NCI-H2029 (cell line): Measurements from ENCODE around the gene IRF2.

ENCODE experiments used
- DNase-seq: peaks from one replicate; lab custom pipeline; 2025; lab: John Stamatoyannopoulos, UW

IRF2 gene

DNA sequence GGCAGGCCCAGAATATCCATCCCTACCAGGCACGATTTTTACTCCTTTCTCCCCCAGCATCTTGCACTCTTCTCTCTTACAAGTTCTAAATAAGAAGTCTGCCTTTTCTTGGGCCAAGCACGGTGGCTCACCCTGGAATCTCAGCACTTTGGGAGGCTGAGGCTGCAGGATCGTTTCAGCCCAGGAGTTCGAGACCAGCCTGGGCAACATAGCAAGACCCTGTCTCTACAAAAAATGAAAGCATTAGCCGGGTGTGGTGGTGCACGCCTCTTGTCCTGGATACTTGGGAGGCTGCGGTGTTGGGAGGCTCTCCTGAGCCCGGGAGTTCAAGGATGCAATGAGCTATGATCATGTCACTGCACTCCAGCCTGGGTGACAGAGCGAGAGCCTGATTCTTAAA, 64.8 kb downstream of the IRF2 start:
- no peak for DNase-seq

DNA sequence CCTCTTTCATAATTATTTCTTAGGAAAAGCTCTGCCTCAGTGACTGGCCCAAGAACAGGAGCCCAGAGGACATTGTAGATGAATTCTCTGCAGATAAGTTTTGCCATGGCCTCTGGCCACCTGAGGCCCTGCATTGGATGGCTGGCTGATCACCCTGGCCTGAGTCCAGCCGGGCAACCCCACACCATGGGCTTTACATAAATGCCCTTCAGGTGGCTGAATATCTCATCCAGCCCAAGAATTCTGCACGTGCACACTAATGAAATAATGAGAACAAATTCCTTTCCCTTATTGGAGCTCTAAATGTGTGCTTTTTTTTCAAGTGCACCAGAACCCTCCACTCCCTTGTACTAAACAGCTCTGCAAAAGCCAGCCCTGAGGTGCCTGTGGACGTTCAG, 65.7 kb downstream of the IRF2 start:
- DNase-seq, result no peak

DNA sequence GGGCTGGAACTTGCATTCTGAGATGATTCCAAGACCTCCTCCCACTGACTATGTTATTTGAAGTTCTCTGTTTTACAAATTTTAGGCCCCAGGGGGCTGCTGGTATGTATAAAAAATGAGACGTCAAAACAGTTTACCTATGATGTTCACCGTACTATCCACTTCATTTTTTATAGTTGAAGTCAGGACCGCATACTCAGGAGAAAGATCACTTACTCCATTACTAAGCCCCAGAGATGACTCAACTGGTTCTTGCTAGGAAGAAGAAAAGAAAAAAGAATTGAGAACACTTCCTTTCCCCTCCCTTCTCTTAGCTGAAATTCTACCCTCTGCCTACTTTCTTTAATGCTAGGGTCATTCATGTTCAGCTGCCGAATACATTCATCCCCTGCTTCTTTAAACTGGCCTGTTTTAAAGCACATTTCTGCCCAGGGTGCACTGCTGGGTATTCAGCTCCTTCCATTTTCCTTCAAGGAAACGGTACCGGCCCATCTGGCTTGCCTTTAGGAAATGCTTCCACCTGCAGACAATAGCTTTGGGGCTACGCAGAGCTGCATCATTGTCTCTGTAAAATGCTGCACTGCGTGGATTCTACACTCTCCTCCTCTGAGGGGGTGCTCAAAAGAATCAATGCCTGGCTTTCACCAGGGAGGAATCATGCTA, 66.2 kb downstream of the IRF2 start:
- DNase-seq, result no peak

DNA sequence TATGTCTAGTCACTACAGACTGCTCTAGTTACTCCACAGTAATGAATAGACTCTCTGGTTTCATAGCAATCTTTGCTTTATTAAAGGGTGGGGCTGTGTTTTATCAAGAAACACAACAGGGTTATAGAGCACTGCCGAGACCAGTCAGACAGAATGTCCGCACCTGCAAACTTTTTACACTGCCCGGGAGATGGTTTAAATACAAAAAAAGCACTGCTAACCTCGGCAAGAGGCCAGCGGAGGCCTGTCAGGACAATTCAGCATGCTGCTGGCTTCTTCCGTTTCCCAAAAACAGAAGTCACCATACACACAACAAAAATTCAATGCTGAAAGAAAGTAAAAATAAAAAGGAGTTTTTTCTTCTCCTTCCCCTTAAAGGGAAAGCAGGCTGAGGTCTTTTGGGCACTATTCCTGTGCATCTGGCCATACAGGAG, 67.4 kb downstream of the IRF2 start:
- no peak for DNase-seq

DNA sequence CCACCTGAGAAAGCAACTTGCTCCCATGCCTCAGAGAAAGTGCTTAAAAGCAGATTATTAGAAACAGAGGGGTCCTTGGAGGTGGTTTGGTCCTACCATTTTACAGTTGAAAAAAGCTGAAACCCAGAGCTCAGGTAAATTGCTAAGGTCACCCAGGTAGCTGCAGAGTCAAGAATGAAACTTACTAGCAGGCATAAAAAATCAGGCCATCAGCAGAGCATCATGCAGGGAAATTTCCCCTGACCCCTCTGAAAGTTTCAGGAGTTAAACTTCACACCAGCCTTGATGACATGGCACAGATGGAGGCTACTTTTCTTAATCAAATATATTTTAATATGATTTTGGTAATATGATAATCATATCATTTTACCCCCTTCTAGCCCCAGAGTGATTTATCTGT, 70.3 kb downstream of the IRF2 start:
- DNase-seq, result no peak

DNA sequence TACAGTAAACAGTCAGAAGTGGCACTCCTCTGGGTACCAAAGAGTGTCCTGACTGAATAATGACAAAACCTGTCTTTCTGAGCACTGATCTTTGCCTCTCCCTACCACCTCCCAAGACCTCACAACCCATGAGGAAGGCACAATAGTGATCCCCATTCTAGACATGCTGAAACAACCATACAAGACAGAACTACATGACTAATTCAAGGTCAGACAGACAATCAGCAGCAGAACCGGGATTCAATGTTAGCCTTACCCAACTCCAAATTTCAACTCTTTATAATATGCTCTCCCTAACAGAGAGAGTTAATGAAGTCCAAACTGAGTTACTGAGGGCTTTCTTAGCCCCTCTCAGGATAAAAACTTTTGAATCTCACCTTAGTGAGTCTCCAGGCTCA, 71.0 kb downstream of the IRF2 start:
- no peak for DNase-seq

DNA sequence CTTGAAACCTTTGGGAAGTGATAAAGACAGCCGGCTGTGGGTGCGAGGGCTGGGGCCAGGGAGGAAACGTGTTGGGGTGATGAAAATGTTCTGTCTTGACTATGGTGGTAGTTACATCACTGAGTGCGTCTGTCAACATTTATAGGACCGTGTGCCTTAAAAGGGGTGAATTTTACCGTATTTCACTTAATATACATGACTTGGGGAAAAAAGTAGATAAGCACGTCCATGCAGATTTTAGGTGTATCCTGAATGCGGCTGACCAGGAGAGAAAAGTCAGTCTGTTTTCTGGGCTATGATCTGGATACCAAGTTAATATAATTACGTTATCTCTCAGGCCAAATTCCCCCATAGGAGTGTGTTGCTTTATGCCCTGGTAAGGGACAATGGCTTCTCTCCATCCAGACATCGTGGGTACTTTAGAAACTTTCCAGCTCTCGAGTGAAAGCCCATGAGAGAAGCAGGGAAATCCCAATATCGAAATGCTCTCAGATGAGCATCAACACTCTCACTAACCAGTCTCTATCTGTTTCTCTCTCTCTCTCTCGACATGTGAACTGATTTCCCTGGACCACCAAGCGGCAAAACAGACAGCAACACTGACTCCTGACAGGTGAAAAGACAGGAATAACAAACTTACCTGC, 71.5 kb downstream of the IRF2 start:
- DNase-seq, result no peak

DNA sequence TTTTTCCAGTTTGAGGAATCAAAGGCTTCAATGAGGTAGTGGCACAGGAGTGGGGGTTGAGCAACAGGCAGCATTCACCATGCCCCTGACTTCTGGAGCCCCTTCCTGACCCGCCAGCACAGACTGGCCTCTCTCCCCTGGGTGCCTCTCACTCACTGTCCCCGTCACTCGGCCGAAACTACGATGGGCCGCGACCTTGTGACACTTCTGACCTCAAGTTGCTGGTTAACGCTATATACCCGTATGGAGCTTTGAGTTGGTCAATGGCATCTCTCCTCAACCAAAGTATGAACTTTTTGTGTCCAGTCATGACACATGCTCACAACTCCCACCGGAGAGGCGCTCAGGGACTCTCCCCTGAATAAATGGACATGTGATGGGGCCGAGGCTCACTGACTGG, 72.1 kb downstream of the IRF2 start:
- DNase-seq, result no peak

DNA sequence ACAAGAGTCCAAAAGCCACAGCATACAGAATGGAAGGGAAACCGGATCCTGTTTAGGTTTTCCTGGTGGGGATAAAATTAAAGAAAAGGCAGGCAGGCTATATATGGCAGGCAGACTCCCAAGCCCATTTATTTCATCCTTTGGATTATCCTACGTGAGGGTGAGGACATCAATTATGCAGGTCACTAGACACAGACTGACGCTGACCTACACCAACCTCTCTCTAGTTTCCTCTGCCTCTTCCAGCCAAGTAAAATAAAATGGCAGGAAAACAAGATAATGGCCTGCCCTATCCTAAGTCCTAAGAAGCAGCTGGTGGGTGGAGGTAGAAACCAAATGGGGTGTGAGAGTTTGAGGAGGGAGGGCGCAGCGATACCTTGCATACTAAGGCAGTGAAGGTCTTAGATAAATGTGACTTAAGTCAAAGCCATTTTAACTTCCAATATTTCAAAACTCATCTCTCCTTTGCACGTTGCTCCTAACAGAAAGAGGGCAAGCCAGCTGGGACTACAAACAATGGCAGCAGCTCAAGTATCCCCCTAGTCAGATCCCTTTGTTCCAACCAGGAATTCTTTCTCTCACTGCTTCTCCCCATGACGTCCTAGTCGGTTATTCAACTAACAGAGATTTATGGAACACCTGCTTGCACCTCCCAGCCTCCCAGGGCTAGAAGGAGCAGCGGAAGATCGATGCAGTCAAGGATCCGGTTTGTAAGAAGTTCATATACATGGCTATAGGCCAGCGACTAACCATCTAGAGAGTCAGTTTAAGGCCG, 72.8 kb downstream of the IRF2 start:
- no peak for DNase-seq

DNA sequence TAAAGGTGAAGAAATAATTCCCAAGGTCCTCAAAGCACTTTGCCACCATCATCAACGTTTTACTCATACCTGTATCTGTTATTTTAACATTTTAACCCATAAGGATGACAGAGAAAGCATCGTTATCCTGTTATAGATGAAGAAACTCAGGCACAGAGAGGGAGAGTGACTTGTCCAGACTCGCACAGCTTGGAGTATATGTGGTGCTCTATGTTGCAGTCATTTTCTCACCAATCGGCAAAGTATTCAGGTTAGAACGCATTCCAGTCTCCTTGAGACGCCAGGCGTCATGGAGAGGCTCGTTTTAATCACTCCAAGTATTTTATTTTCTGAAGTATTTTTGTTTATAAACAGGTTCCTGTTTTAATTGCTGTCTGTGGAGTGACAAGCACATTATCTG, 73.5 kb downstream of the IRF2 start:
- no peak for DNase-seq

DNA sequence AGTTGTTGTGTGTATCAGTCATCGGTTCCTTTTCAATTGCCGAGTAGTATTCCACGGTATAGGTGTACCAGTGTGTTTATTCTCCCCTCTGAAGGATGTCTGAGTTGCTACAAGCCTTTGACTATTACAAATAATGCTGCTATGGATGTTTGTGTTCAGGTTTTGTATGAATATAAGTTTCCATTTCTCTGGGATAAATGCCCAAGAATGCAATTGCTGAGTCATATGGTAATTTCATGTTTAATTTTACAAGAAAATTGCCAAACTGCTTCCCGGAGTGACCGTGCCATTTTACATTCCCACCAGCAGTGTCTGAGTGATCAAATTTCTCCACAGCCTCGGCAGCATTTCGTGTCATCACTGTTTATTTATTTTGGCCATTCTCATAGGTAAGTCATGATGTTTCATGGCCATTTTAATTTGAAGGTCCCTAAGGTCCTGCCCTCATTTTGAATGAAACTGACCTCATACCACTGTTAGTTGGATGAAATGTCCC, 73.9 kb downstream of the IRF2 start:
- DNase-seq, result no peak

DNA sequence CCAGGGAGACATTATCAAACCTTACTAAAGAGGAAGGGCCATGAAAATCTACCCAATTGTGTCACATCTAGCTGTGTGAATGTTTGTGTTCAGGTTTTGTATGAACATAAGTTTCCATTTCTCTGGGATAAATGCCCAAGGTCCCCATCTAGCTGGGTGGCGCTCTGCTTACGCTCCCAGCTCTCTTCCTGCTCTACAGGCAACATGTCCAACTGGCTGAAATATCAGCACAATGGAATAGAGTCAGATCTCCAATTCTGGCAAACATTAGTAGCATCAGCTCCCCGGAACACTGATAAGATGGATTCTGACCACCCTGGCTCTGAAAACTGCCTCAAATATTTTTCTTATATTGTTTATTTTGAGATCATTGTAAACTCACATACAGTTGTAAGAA, 74.8 kb downstream of the IRF2 start:
- DNase-seq, result no peak

DNA sequence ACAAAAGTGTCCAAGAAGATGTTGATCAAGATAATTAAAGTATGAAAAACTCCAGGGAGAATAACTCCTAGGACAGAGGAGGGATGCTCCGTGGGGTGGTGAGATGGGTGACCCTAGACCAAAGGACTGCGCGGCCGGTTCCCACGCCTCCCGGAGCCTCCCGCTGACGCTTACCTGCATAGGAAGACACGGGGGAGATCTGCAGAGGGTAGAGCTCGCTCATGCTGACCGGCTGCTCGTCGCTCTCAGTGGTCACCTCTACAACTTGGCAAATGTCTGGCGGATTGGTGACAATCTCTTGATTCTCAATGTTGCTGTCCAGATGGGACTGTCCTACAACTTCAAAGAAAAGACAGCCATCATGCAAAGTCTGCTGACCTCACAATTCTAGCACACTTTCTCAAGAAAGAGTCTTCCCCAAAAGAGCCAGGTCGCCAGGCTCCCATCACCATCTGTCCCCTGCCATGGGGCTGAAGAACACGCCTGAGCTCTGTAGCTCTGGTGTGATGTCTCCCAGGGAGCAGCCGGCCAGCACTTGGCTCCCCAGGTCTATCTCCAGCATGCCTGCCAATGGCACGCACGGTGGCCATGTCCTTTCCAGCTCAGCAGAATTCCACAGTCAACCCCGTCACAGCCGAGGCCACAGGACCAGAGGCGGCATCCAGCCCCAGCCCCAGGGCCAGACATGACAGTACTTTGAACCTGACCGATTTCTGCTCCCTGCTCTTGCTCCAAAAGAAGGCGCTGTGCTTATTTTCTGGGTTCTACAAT, 75.4 kb downstream of the IRF2 start:
- no peak for DNase-seq

DNA sequence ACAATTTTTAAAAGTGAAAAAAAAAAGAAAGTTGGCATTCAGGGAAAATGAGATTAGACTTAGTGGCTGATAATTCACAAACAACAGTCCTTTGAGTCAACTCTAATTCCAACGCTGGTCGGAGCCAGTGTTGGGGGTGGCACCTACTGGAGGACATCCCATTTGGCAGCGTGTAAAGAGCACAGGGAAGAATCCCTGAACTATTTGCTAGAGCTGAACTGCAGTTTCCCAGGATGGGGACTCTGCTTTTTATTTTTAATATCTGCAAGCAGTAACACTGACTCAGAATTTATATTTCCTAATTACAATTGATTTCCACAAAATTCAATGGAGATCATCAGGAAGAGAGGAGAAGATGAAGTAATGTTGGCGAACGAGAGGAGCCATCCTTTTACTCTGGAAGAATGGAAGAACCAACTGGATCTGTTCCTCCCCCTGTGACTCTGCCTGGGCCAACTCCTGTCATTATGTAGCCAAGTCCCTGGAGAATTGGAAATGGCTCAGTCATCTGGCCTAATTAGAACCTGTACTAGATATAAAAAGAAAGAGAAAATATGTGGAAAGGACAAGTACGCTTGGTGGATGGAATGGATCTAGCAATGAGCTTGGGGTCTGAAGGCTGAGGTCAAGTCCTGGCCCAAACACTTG, 76.7 kb downstream of the IRF2 start:
- no peak for DNase-seq

DNA sequence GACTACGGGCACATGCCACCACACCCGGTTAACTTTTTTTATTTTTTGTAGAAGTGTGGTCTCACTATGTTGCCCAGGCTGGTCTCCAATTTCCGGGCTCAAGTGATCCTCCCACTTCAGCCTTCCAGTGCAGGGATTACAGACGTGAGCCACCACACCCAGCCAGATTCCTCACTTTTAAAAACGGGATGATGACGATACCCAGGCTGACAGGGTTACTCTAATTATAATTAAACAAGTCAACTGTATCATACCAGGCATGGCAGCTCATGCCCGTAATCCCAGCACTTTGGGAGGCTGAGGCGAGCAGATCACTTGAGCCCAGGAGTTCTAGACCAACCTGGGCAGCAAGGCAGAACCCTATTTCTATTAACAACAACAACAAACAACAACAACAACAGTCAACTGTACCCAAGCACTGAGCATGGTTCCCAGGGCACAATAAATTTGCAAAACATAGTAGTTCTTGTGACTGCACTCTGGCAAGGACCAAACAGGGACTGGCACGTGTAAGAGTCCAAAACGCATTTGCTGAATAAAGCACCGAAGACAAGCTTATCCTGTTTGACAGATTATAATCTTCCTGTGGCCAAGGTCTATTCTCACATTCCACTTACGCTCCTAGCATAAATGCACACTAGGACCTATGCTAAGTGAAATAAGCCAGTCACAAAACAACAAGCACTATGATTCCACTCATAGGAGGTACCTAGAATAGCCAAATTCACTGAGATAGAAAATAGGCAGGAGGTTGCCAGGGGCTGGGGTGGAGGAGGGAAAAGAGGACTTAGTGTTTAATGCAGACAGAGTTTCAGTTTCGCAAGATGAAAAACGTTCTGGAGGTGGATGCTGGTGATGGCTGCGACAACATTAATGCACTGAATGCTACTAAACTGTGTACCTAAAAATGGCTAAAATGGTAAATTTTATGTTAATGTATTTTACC, 77.5 kb downstream of the IRF2 start:
- no peak for DNase-seq

DNA sequence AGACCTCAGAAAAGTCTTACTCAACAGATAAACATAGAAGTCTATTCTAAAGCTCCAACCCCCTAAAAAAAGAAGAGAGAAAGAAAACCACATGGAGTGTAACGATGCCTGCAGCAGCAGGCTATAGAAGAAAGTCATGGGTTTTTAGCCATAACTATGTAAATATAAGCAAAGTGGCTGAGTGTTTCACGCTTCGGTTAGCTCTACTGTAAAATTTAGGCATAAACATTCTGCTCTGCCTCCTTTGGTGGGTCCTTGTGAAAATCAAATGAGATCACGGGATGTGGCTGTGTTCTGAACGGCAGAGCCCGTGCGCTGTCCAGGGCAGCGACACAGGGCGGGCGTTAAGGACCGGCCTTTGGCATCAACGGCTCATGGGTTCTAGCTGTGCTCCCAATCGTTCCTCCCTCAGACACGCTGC, 78.4 kb downstream of the IRF2 start:
- no peak for DNase-seq

DNA sequence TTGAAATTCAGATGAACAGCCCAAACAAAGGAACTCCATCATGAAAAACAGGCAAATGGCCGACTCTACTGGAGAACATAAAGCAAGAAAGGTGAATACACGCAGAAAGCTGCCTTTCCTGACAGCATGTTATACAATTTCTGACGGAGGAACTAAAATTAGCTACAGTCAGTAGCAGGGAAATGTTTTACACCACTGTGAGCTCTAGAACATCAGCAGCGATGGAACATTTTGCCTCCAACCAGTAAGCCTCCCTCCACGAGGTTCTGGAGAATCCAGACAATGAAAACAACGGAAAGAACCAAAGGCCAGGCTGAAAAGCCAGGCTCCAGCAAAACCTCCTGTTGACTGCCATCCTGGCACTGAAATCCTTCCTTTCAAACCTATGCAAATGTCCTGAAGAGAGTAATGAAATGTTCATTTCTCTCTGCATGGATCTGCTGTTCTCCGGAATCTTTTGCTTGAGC, 78.9 kb downstream of the IRF2 start:
- DNase-seq, result no peak

DNA sequence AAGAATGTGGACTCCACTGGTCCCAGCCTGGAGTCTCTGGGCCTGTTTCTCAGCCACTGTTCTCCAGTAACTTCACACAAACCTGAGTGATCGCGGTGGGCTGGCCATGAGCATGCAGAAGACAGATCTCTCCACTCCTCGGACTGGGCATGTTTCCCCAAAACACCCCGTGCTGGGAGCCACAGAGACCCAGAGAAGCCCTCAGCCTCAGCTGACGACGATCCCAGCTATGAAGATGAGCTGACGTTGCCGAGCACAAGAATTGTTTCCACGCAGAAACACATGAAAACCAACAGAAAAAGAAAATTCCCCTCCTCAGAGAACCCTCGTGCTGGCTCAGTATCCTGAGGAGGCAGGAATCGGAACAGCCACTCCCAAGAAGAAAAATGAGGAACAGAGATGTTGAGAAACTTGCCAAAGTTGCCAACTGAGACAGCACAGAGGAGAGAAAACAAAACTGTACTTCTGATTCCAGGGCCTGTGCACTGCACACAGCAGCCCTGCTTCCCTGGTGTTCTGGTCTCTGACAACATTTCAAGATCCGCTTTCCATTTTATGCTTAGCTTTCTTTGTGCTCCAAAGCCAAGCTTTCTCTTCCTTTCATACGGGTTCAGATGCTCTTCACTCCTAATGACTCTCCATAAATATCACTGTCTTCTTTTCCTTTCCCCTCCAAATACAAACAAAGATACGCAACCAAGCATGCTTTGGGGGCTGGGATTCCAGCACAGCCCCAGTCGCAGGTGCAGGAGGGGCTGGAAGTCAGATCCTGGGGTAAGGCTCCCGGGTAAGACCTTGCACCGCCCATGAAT, 81.4 kb downstream of the IRF2 start:
- DNase-seq, result no peak

DNA sequence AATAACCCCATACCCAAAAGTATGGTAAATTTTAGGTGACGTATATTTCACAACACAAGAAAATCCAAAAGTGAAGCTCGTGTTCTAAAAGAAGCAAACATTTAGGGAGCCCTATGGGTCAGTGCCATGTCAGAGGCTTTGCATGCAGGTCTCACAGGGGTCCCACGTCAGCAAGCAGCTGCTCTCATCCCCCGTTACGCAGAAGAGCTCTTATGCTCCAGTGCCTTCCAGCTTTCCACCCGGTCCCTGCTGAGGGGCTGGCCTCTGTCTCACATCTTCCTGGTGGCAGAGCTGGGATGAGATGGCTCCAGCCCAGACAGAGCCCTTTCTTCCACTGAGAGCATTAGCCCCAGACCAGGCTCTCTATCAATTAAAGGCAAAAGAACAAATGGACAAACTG, 82.0 kb downstream of the IRF2 start:
- DNase-seq, result no peak
